HG03097 (cell line): ENCODE data around the gene CRB3.
A peak's percentile ranks its signal among the peaks of the same experiment; 100 is the strongest.

Source experiments
- ATAC-seq: cut with Tn5 transposase; IDR thresholded peaks from one replicate; pipeline ENCODE4 v1.9.1; 2021; ENCODE audit not compliant: unreplicated experiment, low FRiP score

CRB3 gene

GRCh38 chr19:6516018-6516658 is 52.1 kb downstream of the CRB3 start:
- ATAC-seq: peak; percentile 39
